Forelimb muscle (tissue), 1 donor: ENCODE measurements around the gene ABHD1. TPM values are rescaled to one million over a fixed set of nuclear protein-coding genes. Genes with fewer than 3 reads are reported as not detected.
A peak's percentile ranks its signal among the peaks of the same experiment; 100 is the strongest.
"Not testable (repeated sequence)": the region's sequence is repeated elsewhere in the genome, so short reads cannot be mapped to it uniquely, and the experiment has no call there.

Experiments used
- DNase-seq: peaks from one replicate; pipeline ENCODE4 v3.0.0-alpha.2; 2013; ENCODE audit warnings: low read depth
- polyA plus RNA-seq: library from polyadenylated mRNA; unstranded; fragments of 120-200 nt; gene quantifications from one replicate; pipeline ENCODE4 v1.2.1, GENCODE V29; 2013; ENCODE audit not compliant: insufficient read length

The ABHD1 gene
- polyA plus RNA-seq, 1 donor, result 0.49 TPM

DNA sequence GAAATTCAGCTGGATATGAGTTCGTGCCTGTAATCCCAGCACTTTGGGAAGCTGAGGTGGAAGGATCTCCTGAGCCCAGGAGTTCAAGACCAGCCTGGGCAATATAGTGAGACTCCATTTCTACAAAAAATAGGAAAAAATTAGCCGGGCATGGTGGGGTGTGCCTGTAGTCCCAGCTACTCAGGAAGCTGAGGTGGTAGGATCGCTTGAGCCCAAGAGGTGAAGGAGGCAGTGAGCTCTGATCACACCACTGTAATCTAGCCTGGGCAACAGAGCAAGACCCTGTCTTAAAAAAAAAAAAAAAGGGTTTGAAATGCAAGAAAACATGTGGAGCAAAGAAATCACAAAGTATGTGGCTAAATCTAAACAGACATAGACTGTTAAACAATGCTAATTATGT is 14.5 kb upstream of the ABHD1 start:
- DNase-seq, result no peak

DNA sequence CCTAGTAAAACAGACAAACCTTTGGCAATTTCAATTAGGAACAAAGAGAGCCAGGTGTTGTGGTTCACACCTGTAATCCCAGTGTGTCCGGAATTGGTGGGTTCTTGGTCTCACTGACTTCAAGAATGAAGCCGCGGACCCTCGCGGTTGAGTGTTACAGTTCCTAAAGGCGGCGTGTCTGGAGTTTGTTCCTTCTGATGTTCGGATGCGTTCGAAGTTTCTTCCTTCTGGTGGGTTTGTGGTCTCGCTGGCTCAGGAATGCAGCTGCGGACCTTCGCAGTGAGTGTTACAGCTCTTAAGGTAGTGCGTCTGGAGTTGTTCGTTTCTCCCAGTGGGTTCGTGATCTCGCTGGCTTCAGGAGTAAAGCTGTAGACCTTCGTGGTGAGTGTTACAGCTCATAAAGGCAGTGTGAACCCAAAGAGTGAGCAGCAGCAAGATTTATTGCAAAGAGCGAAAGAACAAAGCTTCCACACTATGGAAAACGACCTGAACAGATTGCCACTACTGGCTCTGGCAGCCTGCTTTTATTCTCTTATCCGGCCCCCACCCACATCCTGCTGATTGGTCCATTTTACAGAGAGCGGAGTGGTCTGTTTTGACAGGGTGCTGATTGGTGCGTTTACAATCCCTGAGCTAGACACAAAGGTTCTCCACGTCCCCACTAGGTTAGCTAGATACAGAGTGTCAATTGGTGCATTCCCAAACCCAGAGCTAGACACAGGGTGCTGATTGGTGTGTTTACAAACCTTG is 12.8 kb upstream of the ABHD1 start:
- not testable (repeated sequence) for DNase-seq

DNA sequence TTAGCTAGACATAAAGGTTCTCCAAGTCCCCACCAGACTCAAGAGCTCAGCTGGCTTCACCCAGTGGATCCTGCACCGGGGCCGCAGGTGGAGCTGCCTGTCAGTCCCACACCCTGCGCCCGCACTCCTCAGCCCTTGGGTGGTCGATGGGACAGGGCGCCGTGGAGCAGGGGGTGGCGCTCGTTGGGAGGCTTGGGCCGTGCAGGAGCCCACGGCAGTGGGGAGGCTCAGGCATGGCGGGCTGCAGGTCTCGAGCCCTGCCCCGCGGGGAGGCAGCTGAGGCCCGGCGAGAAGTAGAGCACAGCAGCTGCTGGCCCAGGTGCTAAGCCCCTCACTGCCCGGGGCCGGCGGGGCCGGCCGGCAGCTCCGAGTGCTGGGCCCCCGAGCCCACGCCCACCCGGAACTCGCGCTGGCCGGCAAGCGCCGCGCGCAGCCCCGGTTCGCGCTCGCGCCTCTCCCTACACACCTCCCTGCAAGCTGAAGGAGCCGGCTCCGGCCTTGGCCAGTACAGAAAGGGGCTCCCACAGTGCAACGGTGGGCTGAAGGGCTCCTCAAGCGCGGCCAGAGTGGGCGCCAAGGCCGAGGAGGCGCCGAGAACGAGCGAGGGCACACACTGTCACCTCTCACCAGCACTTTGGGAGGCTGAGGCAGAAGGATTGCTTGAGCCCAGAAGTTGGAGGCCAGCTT is 12.1 kb upstream of the ABHD1 start:
- not testable (repeated sequence) for DNase-seq

DNA sequence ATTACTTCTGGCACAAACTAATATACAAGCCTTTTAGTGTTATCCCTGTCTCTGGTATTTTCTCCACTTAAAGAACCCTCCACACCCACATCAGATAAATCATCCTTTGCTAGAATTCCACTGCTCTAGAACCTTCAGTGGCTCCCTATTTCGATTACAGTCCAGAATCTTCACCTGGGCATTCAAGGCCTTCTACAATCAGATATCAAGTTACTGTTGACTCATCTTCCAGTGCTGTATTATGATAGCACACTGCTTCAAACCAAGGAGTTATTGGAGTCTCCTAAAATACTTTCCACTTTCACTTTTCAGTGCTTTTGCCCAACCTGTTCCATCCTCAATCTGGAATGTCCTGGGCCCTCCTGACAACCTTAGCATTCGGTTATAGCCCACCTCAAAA is 8.1 kb upstream of the ABHD1 start:
- no peak for DNase-seq

DNA sequence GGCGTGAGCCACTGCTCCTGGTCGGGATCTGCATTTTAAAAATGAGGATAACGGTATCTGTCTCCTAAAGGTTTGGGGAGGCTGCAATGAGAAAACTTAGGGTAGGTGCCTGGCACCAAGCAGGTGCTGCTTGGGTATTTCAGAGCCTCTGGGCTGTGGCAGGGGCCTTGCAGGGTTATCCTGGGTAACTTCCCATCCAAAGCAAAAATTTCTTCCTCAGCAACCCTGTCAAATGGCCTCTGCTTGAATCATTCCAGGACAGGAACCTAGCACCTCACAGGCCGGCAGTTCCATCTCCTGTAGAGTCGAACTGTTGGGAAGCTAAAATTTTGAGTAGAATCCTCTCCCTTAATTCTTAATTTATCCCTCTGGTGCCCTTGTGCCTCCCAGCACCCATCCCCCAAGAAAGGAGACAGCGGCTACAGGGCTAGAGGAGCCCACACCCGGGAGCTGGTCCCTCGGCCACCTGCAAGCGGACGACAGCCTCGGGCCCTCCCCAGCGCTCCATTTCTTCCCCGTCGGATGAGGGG is 5.6 kb upstream of the ABHD1 start:
- no peak for DNase-seq

DNA sequence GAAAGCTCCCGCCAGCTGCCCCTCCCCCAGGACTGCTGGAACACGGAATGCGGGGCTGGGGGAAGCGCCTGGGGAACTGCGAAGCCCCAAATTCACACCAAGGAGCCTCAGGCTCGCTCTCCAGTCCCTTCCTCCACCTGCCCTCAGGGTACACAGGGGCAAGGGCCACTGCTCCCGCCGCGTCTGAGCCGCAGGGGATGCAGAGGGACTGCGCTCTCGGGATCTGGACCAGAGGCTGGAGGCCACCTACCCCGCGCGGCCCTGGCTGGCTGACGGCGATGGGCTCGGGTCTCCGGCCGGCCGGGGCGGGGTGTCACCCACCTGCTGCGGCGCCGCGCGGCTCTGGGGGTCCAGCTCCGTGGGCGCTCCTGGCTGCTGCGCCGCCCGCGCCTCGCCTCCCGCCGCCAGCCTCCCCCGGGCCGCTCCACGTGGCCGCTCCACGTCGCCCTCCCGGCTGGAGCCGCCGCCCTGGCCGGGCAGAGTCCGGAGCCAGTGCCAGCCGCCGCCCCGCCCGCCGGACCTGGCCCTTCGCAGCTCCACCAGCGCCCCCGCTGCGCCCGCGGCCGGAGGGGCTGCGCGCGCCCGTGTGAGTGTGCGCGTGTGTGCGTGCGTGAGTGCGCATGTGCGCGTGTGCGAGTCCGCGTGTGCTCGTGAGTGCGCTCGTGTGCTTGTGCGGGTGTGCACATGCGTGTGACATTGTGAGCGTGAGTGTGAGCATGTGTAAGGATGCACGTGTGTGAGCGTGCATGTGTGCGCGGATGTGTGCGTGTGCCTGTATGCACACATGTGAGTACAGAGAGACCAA is 4.9 kb upstream of the ABHD1 start, which contains the start of gene CGREF1:
Gene CGREF1, minus strand, starts transcription at position 604 of the 805 bp plus-strand sequence. CDS start 14,762 bp downstream, outside the sequence.
- DNase-seq, result no peak

DNA sequence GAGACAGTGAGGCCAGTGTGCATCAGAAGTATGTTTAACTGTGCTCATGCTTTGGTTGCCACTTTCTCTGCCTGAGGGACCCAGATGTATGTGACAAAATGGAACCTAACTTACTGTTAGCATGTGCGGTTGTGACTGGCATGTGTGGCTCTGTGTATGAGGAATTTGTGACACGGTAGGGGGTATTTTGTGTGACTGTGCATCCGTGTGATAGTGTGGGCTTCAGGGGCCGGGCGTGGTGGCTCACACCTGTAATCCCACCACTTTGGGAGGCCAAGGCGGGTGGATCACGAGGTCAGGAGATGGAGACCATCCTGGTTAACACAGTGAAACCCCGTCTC is 4.3 kb upstream of the ABHD1 start:
- DNase-seq, result not testable (repeated sequence)

DNA sequence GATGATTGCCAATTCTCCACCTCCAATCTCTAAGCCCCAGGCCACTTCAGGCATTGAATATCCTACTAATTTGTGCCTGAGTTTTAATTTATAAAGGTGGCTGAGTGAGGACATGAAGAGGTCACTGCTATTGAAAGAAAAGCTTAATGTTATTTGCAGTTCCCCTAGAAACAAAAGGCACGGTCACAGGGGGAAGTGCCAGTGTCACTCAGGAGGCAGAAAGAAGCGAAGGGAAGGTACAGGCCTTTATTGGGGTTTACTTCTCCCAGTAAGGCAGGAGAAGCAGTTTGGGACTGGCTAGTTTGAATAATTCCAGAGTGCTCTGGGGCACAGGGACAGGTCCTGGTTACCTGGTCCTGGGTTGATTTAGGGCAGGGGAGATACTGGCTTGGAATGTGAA is 1.7 kb upstream of the ABHD1 start:
- no peak for DNase-seq

DNA sequence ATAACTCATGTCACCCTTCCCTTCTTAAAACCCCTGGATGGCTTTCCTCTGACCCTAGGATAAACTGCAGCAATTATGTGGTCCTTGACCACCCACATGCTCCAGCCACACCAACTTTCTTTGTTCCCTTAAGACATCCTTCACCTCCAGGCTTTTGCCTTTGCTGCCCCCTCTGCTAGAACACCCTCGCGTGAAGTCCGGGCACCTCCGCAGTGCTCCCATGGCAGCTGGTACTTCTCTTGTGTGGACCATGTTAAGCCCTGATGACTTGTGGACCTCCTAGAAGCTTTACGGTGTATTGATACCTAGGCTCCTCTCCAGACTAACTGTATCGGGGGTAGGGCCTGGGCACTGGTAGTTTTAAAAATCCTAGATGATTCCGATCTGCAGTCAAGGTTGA is 824 bp upstream of the ABHD1 start:
- DNase-seq, result no peak

DNA sequence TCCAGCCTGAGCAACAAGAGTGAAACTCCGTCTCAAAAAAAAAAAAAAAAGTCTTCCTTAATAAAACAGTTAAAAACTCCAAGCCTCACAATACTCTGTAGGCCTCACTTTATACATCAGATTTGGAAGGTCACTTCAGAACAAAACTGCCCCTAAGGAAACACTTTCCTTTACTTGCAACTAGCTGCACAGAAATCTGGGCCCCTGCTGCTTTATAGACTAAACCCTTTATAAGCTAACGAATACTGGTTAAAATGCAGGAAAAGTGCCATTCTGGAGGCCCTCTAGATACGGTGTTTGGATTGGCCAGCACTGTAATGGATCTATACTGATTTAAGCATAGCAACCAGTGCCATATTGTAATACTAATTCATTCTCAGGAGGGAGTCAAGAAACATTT is 1.5 kb downstream of the ABHD1 start:
- no peak for DNase-seq

DNA sequence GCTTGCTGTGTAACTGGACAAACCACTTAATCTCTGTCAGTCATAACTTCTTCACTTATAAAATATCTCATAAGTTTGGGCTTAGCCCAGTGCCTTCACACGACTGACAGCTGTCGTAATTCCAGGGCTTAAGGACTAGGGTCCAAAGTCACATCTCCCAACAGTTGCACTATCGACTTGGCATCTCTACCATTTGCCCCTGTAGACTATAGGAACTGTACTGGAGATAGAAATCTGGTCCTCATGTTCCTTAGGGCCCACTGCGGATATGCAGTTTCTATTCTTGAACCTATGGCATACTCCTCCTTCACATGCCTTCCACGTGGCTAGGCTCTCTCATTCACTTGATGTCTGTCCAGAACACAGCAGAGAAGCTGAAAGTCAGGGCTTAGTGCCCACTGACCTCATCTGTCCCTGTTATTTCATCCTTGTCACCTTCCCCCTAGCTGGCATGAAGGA is 2.7 kb downstream of the ABHD1 start:
- DNase-seq, result no peak

DNA sequence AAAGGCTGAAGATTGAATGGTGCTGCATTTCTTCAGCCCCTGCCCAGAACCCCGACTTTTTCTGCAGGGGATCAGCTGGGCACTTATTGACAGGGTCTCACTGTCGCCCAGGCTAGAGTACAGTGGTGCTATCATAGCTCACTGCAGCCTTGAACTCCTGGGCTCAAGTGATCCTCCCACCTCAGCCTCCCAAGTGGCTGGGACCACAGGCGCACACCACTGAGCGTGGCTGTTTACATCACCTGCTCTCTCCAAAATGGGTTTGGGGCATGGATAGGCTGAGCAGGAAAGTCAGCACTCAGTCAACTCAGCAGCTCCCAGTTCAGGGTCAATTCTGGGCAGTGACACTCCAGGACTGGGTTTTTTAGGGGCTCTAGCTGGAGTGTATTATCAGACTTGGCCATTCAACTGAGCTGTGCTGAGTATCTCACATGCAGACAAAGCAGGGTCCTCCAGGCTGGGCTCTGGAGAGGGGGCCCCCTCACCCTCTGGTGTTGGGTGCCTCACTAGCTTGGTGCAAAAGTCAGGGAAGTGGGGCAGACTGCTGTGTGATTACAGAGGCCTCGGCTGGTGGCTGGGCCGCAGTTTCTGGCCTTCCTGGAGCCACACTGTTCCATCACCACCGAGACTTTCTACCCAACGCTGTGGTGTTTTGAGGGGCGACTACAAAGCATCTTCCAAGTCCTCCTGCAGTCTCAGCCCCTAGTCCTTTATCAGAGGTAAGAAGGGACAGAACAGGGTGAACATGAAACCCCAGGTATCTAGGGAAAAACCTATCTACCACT is 4.5 kb downstream of the ABHD1 start:
- DNase-seq, result no peak

DNA sequence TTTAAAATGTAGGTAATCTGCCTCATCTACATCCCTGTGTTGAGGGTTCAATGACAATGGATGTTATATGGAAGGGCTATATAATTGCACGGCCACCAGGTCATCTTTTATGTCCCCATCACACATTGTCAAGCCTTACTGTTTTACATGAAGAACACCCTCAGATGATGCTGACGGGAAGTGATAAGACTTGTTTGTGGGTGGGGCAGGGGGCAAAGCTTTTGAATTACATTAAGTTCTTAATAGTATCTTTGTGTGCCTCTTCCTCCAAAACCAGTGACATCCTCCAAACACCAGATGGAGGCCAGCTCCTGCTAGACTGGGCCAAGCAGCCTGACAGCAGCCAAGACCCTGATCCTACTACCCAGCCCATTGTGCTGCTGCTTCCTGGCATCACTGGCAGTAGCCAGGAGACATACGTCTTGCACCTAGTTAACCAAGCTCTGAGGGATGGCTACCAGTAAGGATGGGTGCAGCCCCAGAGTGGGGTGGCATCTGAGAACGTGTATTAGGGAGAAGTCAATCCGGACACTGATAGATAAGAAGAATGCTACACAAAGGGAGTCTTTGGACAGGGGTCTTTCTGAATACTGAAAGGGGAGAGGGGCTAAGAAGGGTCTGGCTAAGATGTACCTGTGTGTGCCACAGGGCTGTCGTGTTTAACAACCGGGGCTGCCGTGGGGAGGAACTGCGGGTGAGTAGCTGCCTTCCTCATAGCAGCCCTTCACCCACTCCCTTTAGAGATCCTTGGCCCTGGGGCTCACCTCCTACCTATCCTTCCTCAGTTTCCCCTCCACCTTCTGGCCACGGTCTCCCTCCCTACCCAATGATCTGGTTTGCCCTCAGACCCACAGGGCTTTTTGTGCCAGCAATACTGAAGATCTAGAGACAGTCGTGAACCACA is 5.3 kb downstream of the ABHD1 start:
- no peak for DNase-seq

DNA sequence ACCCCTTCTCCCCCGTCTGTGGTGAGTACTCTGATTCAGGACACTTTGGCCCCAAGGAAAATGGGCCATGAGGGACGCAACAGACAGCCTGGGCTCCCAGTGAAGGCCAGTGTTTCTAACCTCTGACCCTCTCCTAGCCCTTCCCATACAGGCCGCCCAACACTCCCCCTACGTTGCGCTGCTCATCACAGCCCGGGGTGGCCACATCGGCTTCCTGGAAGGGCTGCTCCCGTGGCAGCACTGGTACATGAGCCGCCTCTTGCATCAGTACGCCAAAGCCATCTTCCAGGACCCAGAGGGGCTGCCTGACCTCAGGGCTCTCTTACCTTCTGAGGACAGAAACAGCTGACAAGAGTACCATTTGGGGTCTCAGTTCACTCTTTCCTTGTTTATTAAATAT is 6.8 kb downstream of the ABHD1 start:
- DNase-seq, result no peak

DNA sequence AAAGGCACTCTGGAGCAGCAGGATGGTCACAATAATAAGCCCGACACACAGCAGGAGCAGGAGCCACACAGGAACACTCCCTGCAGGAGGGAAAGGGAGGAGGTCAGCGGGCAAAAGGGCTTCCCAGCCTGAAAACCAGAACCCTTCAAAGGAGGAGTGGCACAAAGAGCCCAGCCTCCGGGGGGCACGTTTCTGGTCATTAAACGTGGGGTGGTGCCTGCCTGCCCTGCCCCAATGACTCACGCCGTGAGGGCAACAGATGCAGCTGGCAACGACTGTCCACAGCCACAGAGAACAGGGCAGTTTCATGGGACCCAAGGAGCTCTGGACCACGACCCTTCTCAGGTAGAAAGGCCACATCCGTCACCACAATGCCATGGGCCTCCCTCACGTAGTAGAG is 7.8 kb downstream of the ABHD1 start:
- DNase-seq, result no peak

DNA sequence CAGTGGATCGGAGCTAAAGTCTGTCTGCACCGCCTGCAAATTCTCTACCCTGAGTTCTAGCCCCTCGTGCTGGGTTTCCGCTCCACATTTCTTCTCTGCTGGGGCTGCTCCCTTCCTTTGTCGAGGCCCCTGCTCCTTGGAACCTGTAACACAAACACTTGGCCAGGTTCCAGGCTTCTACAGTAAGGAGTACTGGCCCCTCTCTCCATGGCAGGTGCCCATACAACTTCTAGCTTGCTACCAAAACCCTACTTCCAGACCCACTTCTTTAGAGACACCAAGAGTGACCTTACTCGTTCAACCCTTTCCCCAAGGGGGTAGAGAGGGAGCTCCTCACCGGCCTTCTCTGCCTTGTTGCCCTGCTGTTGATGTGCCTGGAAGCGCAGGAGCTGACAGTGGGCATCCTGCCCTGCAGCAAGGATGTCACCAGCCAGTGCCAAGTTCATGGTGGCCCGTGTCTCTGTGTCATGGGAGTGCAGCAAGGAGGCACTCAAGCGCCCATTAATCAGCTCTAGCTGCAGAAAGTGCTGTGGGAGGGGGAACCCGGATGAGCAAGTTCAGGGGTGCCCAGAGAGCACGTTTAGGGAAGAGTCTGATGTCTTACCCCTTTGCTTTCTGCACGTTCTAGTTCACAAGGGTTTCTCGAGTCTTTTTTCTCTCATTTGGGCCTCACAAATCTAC is 9.7 kb downstream of the ABHD1 start:
- no peak for DNase-seq

DNA sequence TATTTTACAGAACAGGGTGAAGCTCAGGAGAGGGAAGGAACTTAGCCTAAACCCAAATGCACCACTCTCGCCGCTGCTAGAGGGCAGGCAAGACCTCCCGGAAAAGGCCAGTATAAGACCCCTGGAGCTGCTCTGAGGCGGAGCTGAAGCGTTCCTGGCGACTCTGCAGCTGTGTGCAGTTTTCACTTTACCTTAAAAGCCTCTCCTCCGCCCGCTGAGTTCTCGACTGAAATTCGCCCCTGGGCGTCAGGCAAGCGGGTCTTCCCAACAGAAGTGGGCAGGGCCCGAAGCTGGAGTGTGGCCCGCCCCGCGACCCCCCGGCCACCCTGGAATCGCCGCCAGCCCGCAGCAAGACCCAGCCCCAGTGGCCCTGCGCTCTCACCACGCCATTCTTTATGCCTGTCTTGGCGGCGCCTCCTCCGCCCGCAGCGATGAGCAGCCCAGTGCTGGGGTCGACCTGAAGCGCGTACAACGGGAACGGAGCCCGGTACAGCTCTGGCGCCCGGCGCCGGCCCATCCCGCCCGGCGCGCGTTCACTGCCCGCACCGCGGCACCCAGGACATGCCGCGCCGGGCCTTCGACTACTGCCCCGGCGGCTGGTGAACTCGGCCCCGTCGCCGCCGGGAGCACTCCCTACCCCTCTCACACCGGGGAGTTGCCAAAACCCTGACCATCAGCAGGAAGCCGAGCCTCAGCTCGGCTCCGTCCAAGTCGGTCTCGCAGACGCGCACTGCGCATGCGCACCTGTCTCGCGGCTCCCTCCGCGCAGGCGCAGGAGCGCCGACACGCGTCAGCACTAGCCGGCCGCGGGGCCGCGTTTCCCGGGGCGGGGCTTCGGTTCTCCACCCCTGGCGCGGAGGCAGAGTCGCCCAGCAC is 10.5 kb downstream of the ABHD1 start, which contains the start of gene PREB:
Gene PREB, minus strand, starts transcription at position 732 of the 876 bp plus-strand sequence. Its CDS starts 215 bp downstream, at position 517.
- DNase-seq, result peak; percentile 96

DNA sequence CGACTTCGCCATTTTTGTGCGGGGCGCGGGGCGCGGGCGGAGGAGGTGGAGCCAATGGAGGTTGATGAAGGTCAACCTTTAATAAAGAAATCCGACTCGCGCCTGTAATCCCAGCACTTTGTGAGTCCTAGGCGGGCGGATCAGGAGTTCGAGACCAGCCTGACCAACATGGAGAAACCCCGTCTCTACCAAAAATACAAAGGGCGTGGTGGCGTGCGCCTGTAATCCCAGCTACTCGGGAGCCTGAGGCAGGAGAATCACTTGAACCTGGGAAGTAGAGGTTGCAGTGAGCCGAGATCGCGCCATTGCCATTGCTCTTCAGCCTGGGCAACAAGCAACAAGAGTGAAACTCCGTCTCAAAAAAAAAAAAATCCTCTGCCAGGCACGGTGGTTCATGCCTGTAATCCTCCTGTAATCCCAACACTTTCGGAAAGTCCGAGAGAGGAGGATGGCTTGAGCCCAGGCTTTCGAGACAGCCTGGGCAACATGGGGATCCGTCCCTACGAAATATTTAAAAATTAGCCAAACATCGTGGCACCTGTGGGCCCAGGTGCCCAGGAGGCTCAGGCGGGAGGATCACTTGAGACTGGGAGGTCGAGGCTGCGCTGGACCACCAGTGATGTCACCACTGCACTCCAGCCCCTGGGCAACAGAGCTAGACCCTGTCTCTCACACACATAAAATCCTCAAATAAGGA is 11.3 kb downstream of the ABHD1 start:
- no peak for DNase-seq
